ENCODE results near the gene MTHFSD.

DNA sequence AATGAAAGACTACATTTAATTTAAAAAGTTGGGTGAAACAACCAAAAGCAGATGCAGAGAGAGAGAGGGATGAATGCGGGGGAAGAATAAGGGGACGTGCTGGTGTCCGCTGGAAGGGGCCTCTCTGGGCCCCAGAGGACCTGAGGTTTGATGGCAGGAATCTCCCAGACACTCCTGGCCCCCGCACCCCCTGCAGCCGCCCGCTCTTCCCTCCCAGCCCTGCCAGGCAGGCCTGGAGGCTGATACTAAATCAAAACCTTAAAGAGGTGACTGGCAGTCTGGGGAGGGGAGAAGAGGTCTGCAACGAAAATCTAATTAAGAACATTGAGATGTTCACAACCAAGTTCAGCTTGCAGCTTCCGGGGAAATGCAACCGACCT lies 25.7 kb upstream of the MTHFSD start:
- TF ChIP-seq, protein P1, sequence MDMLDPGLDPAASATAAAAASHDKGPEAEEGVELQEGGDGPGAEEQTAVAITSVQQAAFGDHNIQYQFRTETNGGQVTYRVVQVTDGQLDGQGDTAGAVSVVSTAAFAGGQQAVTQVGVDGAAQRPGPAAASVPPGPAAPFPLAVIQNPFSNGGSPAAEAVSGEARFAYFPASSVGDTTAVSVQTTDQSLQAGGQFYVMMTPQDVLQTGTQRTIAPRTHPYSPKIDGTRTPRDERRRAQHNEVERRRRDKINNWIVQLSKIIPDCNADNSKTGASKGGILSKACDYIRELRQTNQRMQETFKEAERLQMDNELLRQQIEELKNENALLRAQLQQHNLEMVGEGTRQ (IDR thresholded peaks at IDR 0.05; ENCODE audit: low read length) = no peak
- no peak for TF ChIP-seq CTCF (IDR thresholded peaks at IDR 0.05; ENCODE audit: control extremely low read depth in 1 of 3, insufficient read depth in 1 of 3, low read depth in 1 of 3, low read length in 3 of 3)
- no peak for TF ChIP-seq EZH2 (IDR thresholded peaks at IDR 0.05; ENCODE audit: low read depth, low read length, severe bottlenecking)
- no peak for TF ChIP-seq MAFK (IDR thresholded peaks at IDR 0.05; ENCODE audit: low read depth, low read length)
- no peak for TF ChIP-seq POLR2A (IDR thresholded peaks at IDR 0.05; ENCODE audit: control extremely low read depth in 1 of 2, low read depth in 2 of 2, low read length in 2 of 2)
- TF ChIP-seq KDM1A (IDR thresholded peaks at IDR 0.05; ENCODE audit: borderline replicate concordance, low read length) = no peak
- no peak for TF ChIP-seq CHD1 (IDR thresholded peaks at IDR 0.05; ENCODE audit: low read depth, low read length)
- no peak for TF ChIP-seq SP1 (IDR thresholded peaks at IDR 0.05; ENCODE audit: low read depth, low read length)
- TF ChIP-seq EP300 (IDR thresholded peaks at IDR 0.05; ENCODE audit: borderline replicate concordance in 1 of 2, low read depth in 2 of 2, low read length in 2 of 2) = no peak
- TF ChIP-seq RXRA (IDR thresholded peaks at IDR 0.05; ENCODE audit: insufficient read depth, low read depth, low read length) = no peak
- TF ChIP-seq CEBPB (IDR thresholded peaks at IDR 0.05; ENCODE audit: low read depth, low read length) = no peak
- no peak for TF ChIP-seq RFX5 (IDR thresholded peaks at IDR 0.05; ENCODE audit: borderline replicate concordance, low read depth, low read length)

All from H1 (cell line).